Putamen (tissue), 1 donor: ENCODE data around the gene CPSF3.

ENCODE experiments used
- DNase-seq: peaks from one replicate; pipeline ENCODE4 v3.0.0-alpha.2; 2016; ENCODE audit warnings: low spot score

The CPSF3 gene

GRCh38 chr2:9419541-9419940 lies 3.9 kb upstream of the CPSF3 start:
- DNase-seq = no peak

DNA sequence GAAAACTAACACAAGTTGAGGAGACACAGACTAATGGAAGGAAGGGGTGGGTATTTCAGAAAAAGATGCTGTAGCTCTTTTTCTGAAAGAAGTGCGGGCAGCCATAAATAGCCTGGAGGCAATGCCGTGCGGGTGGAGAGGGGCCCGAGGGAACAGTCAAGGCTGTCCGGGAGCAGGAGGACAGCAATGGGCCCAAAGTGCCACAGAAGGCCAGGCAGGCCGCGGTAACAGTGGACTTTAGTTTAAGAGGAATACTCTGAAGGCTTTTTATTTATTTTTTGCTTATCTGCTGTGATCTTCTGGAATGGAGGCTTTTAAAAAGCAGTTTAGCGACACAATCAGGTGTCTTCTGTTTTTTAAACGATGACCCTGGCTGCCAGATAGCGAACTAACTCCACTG lies 3.0 kb upstream of the CPSF3 start:
- DNase-seq = no peak

DNA sequence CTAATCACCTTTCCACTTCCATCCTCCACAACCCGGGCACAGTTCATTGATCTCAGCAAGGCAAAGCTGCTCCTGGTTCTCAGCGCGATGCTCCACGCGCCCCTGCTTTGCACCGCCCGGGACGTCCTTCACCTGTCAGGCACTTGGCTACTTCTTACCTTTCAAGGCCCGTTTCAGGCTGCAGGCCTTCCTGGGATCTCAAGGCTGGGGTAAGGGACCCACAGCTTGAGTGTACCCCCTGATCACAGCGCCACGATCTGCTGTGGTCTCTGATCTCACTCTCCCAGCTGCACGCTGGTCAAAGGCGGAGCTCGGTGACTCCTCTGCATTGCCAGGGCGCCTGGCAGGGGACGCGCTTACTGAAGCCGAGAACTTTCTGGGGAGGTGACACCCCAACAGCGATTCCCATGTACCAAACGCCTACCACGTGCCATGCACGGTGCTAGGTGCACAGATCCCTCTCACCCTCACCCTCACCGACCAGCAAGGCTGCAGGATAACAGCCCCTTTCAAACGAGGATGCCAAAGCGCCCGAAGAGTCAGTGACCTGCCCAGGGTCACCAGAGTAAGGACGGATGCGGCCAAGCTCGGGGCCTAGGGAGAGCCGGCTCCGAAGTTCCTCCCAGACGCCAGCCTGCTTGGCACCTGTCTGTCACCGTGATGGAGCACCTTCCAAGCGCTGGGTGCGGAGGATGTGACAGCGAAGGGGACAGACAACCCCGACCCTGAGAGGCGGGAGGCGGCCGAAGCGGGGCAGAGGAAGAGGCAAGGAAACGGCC lies 944 bp upstream of the CPSF3 start:
- DNase-seq = peak; percentile 64

DNA sequence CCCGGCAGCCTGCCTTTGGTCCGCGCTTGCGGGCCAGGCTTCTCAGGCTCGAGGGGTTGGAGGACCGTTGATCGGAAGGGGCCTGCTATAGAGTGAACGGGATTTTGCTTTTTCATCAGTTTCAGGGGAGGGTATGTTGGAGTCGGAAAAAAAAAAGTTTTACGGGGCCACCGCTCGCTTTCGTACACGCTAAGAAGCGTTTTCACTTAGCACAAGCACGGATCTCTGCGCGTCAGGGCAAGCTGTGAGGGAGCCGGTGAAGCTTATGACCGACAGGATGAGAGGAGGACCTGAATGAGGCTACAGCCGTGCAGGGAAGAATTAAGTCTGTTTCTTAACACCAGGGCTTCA lies 443 bp downstream of the CPSF3 start:
- no peak for DNase-seq

- no peak for DNase-seq
Measured at GRCh38 chr2:9424447-9425164, 1.2 kb downstream of the CPSF3 start.

DNA sequence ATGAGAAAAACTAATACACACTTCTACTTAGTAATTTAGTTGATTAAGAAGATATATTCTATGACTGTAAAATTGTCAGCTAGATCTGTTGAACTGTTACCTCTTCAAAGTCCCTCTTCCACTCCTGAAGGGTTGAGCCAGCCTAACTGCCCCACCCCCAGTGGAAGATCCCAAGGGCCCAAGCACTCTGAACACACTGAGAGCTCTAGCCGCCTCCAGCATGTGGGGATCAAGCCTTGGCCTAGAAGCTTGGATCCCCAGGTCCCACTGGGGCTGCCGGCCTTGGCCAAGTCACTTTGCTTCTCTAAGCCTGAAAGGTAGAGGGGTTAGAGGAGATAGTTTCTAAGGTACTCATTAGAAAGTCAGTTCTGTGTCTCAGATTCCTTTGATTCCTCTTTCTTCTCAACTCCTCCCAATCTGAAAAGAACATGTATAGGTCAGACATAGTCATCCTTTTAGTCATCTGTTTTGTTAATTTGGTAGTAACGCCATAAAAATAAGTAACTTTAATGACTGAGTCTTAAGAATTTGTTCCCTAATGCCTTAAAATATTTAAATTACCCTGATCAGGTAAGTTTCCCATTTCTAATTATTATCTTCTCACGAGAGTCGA lies 5.6 kb downstream of the CPSF3 start:
- no peak for DNase-seq

- DNase-seq = no peak
Measured at GRCh38 chr2:9430316-9431293, 7.2 kb downstream of the CPSF3 start.

DNA sequence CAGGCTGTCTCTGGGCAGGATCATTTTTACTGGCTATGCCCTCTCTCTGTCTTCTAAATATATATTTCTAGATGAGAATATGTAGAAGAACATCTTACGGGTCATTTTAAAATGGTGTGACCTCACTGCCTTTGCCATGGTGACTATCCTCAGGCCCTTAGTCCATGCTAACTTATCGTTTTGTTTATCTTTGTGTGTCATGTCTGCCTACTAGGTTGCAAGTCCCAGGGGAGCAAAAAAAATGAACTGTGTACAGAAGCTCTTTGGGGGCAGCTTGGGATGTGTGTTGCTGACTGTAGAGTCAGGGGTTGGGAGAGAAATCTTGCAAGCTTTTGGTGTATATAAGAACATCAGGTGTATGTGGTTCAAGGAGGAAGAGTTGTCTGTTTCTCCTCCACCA lies 11.0 kb downstream of the CPSF3 start:
- no peak for DNase-seq

GRCh38 chr2:9439536-9439935 lies 16.1 kb downstream of the CPSF3 start:
- no peak for DNase-seq

DNA sequence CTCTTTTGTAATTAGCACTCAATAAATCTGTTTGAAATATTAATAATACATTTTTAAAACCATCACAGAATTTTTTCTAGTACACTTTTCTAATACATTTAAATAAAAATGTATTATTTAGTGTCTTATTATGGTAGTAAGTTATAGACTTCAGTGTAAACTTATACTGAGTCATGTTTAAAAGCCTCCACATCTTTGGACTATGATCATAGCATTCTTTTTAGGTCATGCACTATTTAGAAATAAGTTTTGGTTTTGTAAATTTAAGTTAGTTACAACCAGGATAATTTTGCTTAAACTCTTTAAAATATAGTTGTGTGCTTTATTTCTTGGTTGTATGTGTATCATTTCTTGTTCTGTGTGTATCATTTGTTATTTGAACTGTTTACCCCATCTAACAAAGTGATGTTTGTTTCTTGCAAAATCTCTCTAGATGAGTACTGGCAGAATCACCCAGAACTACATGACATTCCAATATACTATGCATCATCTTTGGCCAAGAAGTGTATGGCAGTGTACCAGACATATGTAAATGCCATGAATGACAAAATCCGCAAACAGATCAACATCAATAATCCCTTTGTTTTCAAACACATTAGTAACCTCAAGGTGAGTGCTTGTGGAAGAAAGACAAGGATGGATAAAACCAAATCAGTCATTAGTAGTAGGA lies 16.7 kb downstream of the CPSF3 start:
- no peak for DNase-seq

DNA sequence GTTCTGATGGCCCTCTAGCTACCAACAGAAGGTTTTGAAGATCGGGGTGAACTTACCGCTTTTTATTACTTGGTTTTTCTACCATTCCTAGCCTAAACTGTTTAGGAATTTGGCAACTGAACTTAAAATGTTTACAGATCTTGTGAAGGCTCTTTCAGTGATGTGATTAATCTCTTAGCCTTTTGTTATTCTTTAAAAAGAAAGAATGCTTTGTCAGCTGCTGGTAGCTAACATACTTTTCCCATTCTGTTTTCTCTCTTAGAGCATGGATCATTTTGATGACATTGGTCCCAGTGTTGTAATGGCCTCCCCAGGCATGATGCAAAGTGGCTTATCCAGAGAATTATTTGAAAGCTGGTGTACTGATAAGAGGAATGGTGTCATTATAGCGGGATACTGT lies 18.1 kb downstream of the CPSF3 start:
- DNase-seq = no peak

- no peak for DNase-seq
Measured at GRCh38 chr2:9443526-9443925, 20.1 kb downstream of the CPSF3 start.

- no peak for DNase-seq
Measured at GRCh38 chr2:9445089-9445488, 21.6 kb downstream of the CPSF3 start.

- DNase-seq = no peak
Measured at GRCh38 chr2:9451231-9451630, 27.8 kb downstream of the CPSF3 start.

DNA sequence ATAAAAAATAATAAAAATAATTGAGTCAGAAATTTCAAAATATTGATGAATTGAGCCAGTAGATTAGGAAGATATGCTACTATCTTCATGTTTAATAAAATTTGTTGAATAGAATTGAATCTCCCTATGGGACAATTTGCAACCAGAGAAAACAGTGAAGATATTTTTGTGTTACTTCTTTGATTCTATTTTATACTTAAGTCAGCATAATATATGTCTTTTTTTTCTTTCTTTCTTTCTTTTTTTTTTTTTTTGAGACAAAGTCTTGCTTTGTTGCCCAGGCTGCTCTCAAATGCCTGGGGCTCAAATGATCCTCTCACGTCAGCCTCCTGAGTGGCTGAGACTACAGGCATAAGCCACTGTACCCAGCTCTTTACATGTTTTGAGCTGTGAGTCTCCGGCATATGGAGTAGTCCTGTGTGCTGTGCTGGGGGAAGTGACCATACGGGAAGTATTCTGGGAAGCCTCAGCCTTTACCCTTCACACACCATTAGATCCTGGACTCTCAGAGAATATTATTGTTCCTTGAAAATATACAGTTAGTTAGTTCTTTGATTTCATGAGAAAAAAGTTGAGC lies 37.1 kb downstream of the CPSF3 start:
- no peak for DNase-seq

DNA sequence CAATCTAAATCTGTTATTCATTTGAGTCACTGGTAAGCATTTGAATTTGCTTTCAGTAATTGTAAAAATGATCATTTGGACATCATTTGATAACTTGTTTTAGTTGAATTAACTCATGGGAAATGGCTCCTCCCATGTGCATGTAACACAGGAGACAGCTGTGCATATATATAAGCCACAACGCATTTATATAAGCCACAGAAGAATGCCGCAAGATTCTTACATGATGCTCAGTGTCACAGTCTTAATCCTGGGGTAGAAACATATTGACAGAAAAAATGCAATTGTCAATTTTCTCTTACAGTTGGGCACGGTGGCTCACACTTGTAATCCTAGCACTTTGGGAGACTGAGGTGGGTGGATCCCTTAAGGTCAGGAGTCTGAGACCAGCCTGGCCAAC lies 37.6 kb downstream of the CPSF3 start:
- no peak for DNase-seq

DNA sequence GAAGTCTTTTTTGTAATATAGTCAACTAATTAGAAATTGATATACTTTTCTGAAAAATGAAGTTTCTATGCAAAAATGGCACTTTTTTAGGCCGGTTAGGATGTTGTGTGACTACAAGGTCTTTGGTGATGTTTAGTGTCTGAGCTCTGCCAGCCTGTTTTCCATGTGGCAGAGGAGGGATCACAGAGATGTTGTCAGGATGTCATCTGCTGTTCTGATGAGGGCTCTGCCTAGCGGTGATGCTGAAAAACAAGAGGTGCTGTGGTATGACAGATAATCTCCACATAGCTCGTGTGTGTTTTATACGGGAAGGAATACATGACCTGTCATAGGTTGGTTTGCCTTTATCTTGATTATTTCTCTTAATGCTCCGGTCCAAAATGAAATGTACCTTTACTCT lies 38.9 kb downstream of the CPSF3 start:
- DNase-seq = no peak

DNA sequence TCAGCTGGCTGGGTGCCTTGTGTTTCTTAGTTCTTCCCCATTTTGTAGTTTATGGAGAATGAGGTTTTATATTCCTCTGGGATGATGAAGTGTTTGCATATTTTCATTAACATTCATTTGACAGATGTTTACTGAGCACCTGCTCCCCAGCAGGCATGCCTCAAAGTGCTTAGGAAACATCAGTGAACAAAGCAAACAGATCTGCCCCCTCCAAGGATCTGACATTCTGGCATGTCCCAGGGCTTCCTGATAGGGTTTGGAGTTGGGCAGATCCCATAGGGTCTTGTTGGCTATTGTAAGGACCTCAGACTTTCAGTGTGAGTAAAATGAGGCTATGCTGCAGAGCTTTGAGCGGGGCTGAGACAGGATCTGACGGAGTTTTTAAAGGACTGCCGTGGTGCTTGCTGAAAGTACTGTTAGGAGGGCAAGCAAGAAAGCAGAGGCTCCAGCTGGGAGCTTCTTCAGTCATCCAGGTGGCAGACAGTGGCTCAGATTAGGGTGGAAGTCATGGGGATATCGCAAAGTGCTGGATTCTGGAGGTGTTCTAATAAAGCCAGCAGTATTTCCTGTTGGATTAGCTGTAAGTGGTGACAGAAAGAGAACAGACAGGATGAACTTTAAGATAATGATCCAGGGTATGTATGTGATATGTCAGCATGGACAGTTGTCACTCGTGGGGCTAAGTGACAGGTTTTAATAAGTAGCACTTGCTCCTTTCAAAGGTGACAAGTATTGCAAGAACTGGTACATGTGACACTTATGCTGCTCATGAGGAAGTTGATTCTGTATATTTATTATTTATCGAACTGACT lies 39.6 kb downstream of the CPSF3 start:
- no peak for DNase-seq

- DNase-seq = no peak
Measured at GRCh38 chr2:9463698-9464034, 40.2 kb downstream of the CPSF3 start.

DNA sequence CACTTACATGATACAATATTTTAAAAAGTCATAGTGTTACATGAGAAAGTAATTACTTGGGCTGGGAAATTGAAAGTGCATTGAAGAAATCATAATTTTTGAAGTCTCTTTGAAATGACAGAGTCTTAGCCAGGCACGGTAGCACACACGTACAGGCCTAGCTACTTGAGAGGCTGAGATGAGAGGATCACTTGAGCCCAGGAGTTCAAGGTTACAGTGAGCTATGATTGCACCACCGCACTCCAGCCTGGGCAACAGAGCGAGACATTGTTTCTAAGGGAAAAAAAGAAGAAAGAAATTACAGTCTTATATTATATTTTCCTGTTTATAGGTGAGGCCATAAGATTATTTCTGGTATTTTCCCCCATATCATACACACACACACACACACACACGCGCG lies 41.7 kb downstream of the CPSF3 start:
- DNase-seq = no peak
